ENCODE data around the gene BAG2. TPM values are rescaled to one million over a fixed set of nuclear protein-coding genes. Genes with fewer than 3 reads are reported as not detected.
A peak's percentile ranks its signal among the peaks of the same experiment; 100 is the strongest.

BAG2 gene
- total RNA-seq, 1 experiment from 2014 or later = 11.0 TPM

GRCh38 chr6:57173886-57174510, 1.9 kb downstream of the BAG2 start:
- ChIA-PET POLR2A (ENCODE audit: unreplicated experiment) (interaction anchor here (0.7 kb wide), 1 partner anchor 48 kb away, joined by 3 read pairs; no protein-coding TSS in a partner anchor), CTCF (no interaction called here)
- Histone ChIP-seq H4K20me1 (ENCODE audit: insufficient read depth) (no peaks in the 10 kb centered on the region), H3K36me3 (ENCODE audit: low read depth) (peaks cover 12% of the 10 kb centered on the region), H3K9me2 (ENCODE audit: insufficient read depth) (no peaks in the 10 kb centered on the region), H3K4me3 (peak overlapping the region; percentile 91), H3K27ac (peak overlapping the region; percentile 87), H2AFZ (peak overlapping the region; percentile 91), H3K4me1 (replicated peaks; ENCODE audit: insufficient read depth) (peaks cover 30% of the 10 kb centered on the region), H3F3A (ENCODE audit: insufficient read depth, low read depth) (peaks cover 24% of the 10 kb centered on the region; the same call in 1 of the 2 replicates), H3K4me2 (peak overlapping the region; percentile 88), H3K27me3 (ENCODE audit: insufficient read depth, low read depth) (no peaks in the 10 kb centered on the region), H3K9me3 (ENCODE audit: insufficient read depth, low read depth) (no peaks in the 10 kb centered on the region), H3K79me2 (ENCODE audit: low read depth) (peaks cover 65% of the 10 kb centered on the region)
- BruUV-seq (replicated peaks) = TSS peak; percentile 70
- TF ChIP-seq EZH2 (IDR thresholded peaks at IDR 0.05; ENCODE audit: low read depth) = no peak
- TF ChIP-seq CTCF (conservative IDR thresholded peaks at IDR 0.05) = no peak
- peak; percentile 9 to 71 for DNase-seq
- intact Hi-C loops (cut with micrococcal nuclease; ENCODE audit: unreplicated experiment) = loop anchor here (2.0 to 10.0 kb wide), 2 partner anchors 219 to 269 kb away; partner anchors contain the start of gene BEND6

- peaks cover 70% of the 10 kb centered on the region for H3K79me2 ChIP-seq (ENCODE audit: low read depth)
- no peaks in the 10 kb centered on the region for H3K9me3 ChIP-seq (ENCODE audit: insufficient read depth, low read depth)
- peak overlapping the region; percentile 88 for H3K4me2 ChIP-seq
- peak overlapping the region; percentile 91 for H3K4me3 ChIP-seq
- no TSS peak for BruUV-seq (replicated peaks)
- H3K9me2 ChIP-seq (ENCODE audit: insufficient read depth) = no peaks in the 10 kb centered on the region
- peaks cover 24% of the 10 kb centered on the region; the same call in 1 of the 2 replicates for H3F3A ChIP-seq (ENCODE audit: insufficient read depth, low read depth)
- peaks cover 30% of the 10 kb centered on the region for H3K4me1 ChIP-seq (replicated peaks; ENCODE audit: insufficient read depth)
- H3K27me3 ChIP-seq (ENCODE audit: insufficient read depth, low read depth) = no peaks in the 10 kb centered on the region
- CTCF ChIA-PET = no interaction called here
- DNase-seq = no peak
- H3K36me3 ChIP-seq (ENCODE audit: low read depth) = peaks cover 12% of the 10 kb centered on the region
- H3K27ac ChIP-seq = peak overlapping the region; percentile 87
- no peak for TF ChIP-seq CTCF (conservative IDR thresholded peaks at IDR 0.05)
- TF ChIP-seq EZH2 (IDR thresholded peaks at IDR 0.05; ENCODE audit: low read depth) = no peak
- POLR2A ChIA-PET (ENCODE audit: unreplicated experiment) = interaction anchor here (0.7 kb wide), 1 partner anchor 47 kb away, joined by 3 read pairs; no protein-coding TSS in a partner anchor
- H2AFZ ChIP-seq = peak overlapping the region; percentile 91
- H4K20me1 ChIP-seq (ENCODE audit: insufficient read depth) = no peaks in the 10 kb centered on the region
- intact Hi-C loops (cut with micrococcal nuclease; ENCODE audit: unreplicated experiment) = loop anchor here (10.0 kb wide), 1 partner anchor 270 kb away; no protein-coding TSS in a partner anchor
These were observed 2.4 kb downstream of the BAG2 start for GRCh38 chr6:57174511-57174907.

- intact Hi-C loops (cut with micrococcal nuclease; ENCODE audit: unreplicated experiment) = loop anchor here (10.0 kb wide), 1 partner anchor 273 kb away; no protein-coding TSS in a partner anchor
- TF ChIP-seq EZH2 (IDR thresholded peaks at IDR 0.05; ENCODE audit: low read depth) (no peak), CTCF (conservative IDR thresholded peaks at IDR 0.05) (no peak)
- Histone ChIP-seq H3K9me3 (ENCODE audit: insufficient read depth, low read depth) (no peaks in the 10 kb centered on the region), H3K4me1 (replicated peaks; ENCODE audit: insufficient read depth) (peaks cover 23% of the 10 kb centered on the region), H3K27ac (no peak overlapping the region), H2AFZ (no peak overlapping the region), H3F3A (ENCODE audit: insufficient read depth, low read depth) (peaks cover 16% of the 10 kb centered on the region; the same call in 1 of the 2 replicates), H3K4me2 (no peak overlapping the region), H3K4me3 (no peak overlapping the region), H3K27me3 (ENCODE audit: insufficient read depth, low read depth) (no peaks in the 10 kb centered on the region), H4K20me1 (ENCODE audit: insufficient read depth) (no peaks in the 10 kb centered on the region), H3K9me2 (ENCODE audit: insufficient read depth) (no peaks in the 10 kb centered on the region), H3K79me2 (ENCODE audit: low read depth) (peaks cover 88% of the 10 kb centered on the region), H3K36me3 (ENCODE audit: low read depth) (peaks cover 12% of the 10 kb centered on the region)
- BruUV-seq (replicated peaks) = no TSS peak
- CTCF ChIA-PET = no interaction called here
- POLR2A ChIA-PET (ENCODE audit: unreplicated experiment) = no interaction called here
- no peak for DNase-seq
These were observed 5.6 kb downstream of the BAG2 start for GRCh38 chr6:57177545-57178265.
